Activated CD8-positive, alpha-beta memory T cell treated with anti-CD3 and anti-CD28 coated beads for 1 hour (primary cell): Measurements from ENCODE around the gene TTN.

Experiments
- DNase-seq, 2 donors: peaks; one replicate each; pipeline ENCODE4 v3.0.0-alpha.2; 2020; ENCODE audit warnings: low read depth in 1 of 2; ENCODE audit errors: extremely low read depth in 1 of 2

TTN gene

DNA sequence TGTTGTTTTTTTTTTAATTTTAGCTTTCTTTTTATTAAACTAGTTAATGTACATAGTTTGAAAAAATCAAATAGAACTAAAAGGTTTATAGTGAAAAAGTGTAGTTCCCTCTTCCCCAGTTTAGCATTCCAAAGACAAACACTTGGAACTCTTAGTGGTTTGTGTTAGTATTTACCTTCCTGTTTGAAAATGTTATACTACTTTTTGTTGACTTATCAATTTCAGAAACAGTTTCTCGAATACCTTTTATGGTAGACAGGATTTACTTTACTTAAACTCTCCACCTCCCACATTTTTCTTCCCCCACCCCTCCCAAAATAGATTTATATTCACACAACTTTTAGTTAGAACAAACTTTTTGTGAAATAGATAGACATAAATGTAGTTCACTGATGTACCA is 300.3 kb downstream of the TTN start:
- no peak for DNase-seq

DNA sequence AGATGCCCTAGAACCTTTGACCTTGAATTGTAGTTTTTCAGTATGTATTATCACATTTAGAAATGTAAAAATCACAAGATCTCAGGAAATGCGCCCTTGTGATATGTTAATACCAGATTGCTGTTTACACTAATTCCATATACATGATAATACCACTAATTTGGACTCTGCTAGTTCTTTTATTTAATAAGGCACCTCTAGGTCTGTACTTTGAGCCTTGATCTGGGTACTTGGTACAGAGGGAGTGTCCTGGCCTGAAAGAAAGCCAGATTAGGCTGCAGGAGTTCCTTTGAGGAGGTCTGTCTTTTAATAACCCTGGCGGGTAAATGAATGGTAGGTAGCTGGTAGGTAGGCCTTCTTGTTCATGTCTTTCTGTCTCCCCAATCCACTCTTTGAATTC is 300.7 kb downstream of the TTN start:
- no peak for DNase-seq

GRCh38 chr2:178506101-178506500 is 301.1 kb downstream of the TTN start:
- no peak for DNase-seq

DNA sequence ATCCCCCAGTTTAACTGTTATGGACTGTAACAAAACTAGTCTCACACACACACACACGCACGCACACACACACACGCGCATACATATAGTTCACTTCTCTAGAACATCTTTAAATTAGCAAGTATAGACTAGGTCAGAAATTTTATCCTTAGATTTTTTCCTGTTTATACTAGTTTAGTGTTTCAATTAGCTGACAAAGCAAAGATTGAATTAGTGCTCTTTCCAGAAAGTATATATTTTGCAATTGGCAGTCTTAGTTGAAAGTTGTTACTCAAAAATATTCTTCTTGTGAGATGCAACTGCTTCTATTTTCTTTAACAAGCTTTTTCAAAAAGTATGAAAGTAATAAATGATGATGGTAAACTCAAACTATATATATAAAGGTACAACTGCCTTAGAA is 304.5 kb downstream of the TTN start:
- DNase-seq = no peak

GRCh38 chr2:178499640-178500039 is 307.6 kb downstream of the TTN start:
- DNase-seq = no peak

GRCh38 chr2:178498137-178498536 is 309.1 kb downstream of the TTN start:
- no peak for DNase-seq

- no peak for DNase-seq
Measured at GRCh38 chr2:178496049-178496448, 311.2 kb downstream of the TTN start.

DNA sequence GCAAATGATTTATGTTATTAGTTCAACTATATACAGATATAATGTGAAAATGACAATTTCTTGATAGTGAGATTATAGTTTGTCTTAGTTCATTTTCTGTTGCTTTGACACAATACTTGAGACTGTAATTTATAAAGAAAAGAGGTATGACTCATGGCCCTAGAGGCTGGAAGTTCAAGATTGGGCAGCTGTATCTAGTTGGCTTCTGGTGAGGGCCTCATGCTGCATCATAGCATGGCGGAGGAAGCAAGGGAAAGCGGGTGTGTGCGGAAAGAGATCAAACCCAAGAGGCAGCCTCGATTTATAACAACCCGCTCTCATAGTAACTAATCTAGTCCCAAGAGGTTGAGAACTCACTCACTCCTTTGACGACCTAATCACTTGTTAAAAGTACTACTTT is 315.6 kb downstream of the TTN start:
- DNase-seq = no peak

GRCh38 chr2:178485356-178485755 is 321.9 kb downstream of the TTN start:
- no peak for DNase-seq

DNA sequence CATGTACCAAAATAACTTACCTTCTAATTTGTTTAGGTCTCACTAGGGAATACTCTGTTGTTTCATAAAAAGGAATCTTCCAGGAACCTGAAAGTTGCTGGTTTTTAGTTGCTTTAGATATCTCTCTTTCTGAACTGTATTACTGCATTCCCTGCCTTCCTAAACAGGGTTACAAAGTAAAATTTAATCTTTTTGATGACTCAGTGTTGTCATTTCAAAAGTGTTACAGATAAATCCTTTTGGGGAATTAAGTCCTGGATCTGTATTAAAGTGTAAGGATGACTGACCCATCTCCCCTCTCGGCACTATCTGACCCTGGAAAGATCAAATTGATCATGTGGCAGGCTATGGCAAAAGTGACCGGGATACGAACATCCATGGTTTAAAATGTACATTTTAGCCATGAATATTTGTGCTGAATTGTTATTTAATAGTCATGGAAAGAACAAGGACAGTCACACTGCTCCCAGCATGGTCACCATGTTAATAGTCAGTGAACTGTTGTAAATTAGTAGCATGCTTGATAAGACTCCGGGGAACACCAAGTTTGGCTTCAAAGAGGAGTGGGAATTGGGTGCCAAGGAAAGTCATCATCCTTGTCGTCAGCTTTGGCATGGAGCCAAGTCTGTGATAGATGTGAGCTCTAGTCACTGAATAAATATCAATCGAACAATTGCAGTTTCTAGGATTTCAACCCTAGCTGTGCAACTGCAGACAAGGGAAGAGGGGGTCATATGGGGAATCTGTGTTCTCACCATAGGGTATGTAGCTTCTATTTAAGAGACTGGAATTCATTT is 322.8 kb downstream of the TTN start:
- no peak for DNase-seq

DNA sequence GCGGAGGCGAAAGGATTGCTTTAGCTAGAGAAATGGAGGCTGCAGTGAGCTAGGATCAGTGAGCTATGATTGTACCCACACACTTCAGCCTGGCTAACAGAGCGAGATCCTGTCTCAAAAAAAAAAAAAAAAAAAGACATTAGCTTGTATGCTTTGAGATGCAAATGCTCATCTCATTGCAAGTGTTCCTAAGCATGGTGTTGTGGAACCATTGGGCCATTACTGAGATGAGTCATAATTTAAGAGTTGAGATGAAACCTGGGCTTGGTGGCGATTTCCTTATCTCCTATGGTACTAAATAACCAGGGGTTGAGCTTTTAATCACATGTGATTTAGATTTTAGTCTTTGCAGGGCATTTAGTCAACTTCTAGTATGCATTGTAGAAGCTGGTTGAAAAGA is 324.8 kb downstream of the TTN start:
- DNase-seq = no peak

GRCh38 chr2:178480227-178481181 is 326.7 kb downstream of the TTN start, which contains the start of gene PLEKHA3:
Gene PLEKHA3, plus strand, starts transcription at chr2:178480457. Its CDS starts 413 bp downstream, at chr2:178480870.
- peak; percentile 32 to 59 for DNase-seq

- DNase-seq = no peak
Measured at GRCh38 chr2:178479758-178480226, 327.4 kb downstream of the TTN start.

GRCh38 chr2:178479275-178479616 is 328.0 kb downstream of the TTN start:
- no peak for DNase-seq

- DNase-seq = peak; percentile 60 to 80
Measured at GRCh38 chr2:178478439-178479274, 328.6 kb downstream of the TTN start, which contains the start of gene FKBP7. Gene FKBP7, minus strand, starts transcription at chr2:178478600. Its CDS starts 101 bp downstream, at chr2:178478499.

- DNase-seq = no peak
Measured at GRCh38 chr2:178478130-178478438, 329.1 kb downstream of the TTN start.

DNA sequence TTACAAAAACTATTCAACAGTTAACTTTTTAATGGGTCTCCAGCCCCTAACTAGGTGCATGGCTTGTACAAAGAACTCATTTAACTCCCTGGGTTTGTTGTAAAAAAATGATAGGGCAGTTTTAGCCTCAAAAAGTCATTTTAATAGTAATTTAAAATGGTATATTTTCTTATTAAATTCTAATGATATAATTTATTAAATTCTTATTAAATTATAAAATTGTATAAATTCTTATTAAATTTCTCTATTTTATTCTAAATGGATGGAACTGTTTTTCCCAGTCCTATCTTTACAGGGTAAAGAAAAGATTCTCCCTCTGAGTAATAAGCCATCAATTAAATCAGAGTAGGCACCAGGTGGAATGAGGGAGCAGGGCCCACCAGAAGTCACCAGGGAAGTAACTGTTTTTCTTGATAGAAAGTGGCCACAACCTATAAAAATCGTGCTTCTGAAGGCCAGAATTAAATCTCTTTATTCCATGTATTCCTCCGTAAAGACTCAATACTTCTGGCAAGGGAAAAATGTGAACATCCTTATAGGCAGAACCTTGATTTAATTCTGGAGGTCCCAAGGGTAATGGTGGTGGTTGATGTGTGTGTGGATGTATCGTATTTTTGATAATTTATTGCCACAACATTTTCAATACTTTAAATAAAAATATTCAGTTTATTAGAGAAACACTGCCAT is 329.6 kb downstream of the TTN start:
- DNase-seq = no peak

GRCh38 chr2:178476477-178476876 is 330.7 kb downstream of the TTN start:
- no peak for DNase-seq
